ENCODE measurements around the gene CCL4L2.
"Not testable (repeated sequence)": the region's sequence is repeated elsewhere in the genome, so short reads cannot be mapped to it uniquely, and the experiment has no call there.

The CCL4L2 gene

DNA sequence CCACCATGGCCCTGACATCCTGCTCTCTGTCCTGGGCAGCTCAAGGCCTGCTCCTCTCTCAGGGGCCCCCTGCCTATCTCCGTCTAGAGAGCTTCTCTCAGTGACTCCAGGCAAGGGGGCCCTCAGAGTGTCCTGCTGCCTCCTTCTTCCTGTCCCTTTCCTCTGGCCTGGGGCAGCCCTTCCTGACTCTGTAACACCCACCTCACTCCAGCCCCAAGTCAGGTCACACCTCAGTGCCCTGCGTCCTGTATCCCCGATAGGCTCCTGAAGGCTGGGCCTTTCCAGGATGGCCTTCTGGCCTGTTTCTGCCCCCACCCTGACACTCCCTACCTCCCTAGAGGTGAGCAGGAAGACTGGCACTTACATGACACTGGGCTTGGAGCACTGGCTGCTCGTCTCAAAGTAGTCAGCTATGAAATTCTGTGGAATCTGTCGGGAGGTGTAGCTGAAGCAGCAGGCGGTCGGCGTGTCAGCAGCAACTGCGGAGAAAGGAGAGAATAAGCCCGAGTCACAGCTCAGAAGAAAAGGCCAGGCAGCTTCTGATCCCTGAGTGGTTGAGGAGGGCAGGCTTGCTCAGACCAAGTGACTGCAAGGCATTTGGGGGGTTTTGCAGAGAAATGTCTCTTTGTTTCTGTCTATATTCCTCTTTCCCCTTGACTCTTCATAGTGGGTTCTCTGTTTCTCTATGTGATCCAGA, 15.3 kb upstream of the CCL4L2 start:
- no peak for DNase-seq (ENCODE audit: low read depth in 2 of 2)

DNA sequence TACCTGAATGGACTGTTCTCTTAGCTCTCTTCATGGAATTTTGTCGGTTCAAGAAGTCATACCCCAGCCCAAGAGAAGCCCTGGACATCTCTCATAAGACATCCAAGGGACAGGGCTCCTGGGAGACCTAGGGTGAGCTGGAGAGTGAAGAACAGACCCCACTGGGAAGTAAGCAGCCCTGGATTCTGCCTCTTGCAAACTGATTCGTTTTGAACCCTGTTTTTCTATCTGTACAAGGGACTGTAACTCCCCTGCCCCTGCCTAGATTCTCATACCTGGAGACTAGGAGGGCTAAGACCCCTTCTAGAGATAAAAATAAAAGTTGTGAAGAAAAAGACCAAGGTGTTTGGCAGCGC, 14.8 kb upstream of the CCL4L2 start:
- DNase-seq (ENCODE audit: low read depth in 2 of 2): no peak

- DNase-seq (ENCODE audit: low read depth in 2 of 2): no peak
Observed at GRCh38 chr17:36197387-36197703, 13.5 kb upstream of the CCL4L2 start.

GRCh38 chr17:36198831-36199465, 11.9 kb upstream of the CCL4L2 start:
- no peak for DNase-seq (ENCODE audit: low read depth in 2 of 2)

DNA sequence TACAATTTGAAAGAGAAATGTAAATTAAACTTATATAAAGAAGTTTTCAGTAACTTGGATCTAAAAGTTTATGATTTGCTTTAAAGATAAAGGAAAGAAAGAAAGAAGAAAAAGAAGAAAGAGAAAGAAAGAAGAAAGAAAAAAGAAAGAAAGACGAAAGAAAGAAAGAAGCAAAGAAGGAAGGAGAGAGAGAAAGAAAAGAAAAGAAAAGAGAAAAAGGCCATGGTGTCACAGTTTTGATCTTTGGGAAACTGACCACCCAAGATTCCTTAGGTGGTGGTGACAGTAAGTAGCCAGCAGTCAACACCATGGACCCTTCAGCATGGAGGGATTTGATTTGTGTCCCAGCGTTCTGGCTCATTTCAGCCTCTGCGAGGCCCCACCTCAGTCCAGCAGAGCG, 9.8 kb upstream of the CCL4L2 start:
- DNase-seq (ENCODE audit: low read depth in 2 of 2): not testable (repeated sequence)

- not testable (repeated sequence) for DNase-seq (ENCODE audit: low read depth in 2 of 2)
Observed at GRCh38 chr17:36201506-36201905, 9.4 kb upstream of the CCL4L2 start.

DNA sequence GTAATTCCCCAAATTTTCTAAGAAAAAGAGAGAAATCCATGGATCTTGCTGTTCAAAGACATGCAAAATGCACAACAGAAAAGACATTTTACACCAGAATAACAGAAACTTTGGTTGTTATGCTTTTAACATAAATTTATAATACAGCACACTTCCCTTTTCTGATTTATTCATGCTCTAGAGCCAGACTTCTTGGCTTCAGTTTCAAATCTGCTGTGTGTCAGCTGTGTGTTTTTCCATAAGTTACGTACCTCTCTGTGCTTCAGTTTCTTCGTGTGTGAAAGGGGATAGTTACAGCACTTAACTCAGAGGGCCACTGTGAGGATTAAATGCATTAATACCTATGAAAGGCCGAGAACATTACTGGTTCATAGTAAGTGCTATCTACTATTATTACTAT, 7.5 kb upstream of the CCL4L2 start:
- DNase-seq (ENCODE audit: low read depth in 2 of 2): no peak

GRCh38 chr17:36204724-36205500, 6.0 kb upstream of the CCL4L2 start:
- no peak for DNase-seq (ENCODE audit: low read depth in 2 of 2)

GRCh38 chr17:36205637-36206485, 5.0 kb upstream of the CCL4L2 start:
- DNase-seq (ENCODE audit: low read depth in 2 of 2): no peak

GRCh38 chr17:36206486-36206821, 4.4 kb upstream of the CCL4L2 start:
- DNase-seq (ENCODE audit: low read depth in 2 of 2): not testable (repeated sequence)

DNA sequence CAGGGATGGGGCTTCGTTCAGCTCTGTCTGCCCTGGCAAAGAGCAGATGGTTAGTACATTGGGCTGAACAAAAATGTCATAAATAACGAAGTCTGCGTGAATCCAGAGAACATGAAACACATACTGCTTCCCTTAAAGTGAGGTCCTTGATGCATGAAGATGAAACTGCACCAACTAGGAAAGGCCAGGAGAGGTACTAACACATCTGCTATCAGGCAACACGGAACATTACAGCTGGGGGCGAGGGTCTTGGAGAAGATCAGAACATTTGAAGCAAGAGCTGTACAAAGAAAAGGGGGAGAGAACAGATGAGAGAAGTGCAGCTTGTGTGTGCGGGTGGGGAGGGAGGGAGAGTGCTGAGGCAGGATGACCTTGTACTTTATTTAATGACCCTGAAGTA, 3.5 kb upstream of the CCL4L2 start:
- DNase-seq (ENCODE audit: low read depth in 2 of 2): not testable (repeated sequence)

DNA sequence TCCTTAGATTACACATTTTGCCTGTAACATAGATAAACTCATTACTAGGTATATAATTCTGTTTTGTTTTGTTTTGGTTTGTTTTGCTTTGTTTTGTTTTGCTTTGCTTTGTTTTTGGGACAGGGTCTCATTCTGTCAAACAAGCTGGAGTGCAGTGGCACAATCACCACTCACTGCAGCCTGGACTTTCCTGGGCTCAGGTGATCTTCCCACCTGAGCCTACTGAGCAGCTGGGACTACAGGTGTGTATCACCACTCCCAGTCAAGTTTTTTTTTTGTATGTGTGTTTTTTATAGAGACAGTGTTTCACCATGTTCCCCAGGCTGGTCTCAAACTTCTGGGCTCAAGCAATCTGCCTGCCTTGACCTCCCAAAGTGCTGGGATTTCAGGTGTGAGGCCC, 1.3 kb upstream of the CCL4L2 start:
- no peak for DNase-seq (ENCODE audit: low read depth in 2 of 2)

DNA sequence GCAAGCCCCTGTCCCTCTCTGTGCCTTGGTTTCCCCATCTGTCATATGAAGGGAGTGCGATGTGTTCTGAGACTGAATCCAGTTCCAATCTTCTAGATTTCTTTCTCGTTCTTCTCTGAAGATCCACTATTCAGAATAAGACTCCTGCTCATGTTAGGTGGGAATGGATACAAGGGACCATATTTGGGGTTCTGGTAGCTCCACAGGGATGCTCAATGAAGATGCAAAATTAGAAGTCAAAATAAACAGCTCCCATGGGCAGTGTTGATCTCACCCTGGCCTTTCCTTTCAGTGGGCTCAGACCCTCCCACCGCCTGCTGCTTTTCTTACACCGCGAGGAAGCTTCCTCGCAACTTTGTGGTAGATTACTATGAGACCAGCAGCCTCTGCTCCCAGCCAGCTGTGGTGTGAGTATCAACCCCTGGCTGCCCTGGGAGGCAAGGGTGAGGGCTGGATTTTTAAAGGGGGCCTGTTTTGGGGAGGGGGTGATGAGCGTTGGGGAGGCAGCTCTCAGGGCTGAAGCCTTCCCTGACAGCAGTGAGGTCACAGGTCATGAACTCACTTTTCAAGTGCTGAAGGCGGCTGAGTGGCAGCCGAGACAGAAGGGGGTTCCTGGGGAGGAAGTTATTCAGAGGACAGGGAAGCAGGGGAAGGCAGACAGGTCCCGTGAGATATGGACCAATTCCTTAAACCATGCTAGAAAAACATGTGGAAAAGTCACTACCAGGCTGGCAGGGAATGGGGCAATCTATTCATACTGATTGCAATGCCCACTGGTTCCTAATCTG, 815 bp downstream of the CCL4L2 start:
- not testable (repeated sequence) for DNase-seq (ENCODE audit: low read depth in 2 of 2)

- no peak for DNase-seq (ENCODE audit: low read depth in 2 of 2)
Observed at GRCh38 chr17:36212272-36212605, 1.4 kb downstream of the CCL4L2 start.

GRCh38 chr17:36212966-36213365, 2.1 kb downstream of the CCL4L2 start:
- DNase-seq (ENCODE audit: low read depth in 2 of 2): no peak

DNA sequence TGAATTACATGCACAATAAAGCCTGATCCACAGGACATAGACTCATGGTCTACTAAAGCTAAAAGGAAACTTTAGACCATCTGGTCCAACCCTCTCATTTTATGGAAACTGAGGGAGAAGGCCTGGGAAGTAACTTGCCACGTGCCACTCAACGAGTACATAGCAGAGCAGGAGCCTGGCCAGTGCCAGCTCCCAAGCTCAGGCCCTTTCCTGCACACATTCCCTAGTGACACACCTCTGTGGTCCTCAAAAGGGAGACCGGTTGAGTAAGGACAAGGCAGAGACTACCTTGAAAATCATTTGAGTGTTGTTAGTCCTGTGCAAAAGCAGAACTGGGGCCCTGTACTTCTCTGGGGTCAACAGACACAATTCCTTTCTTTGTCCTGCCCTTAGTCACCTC, 2.8 kb downstream of the CCL4L2 start:
- DNase-seq (ENCODE audit: low read depth in 2 of 2): no peak

GRCh38 chr17:36214918-36215317, 4.1 kb downstream of the CCL4L2 start:
- no peak for DNase-seq (ENCODE audit: low read depth in 2 of 2)

- DNase-seq (ENCODE audit: low read depth in 2 of 2): not testable (repeated sequence)
Observed at GRCh38 chr17:36215406-36216308, 4.8 kb downstream of the CCL4L2 start.

DNA sequence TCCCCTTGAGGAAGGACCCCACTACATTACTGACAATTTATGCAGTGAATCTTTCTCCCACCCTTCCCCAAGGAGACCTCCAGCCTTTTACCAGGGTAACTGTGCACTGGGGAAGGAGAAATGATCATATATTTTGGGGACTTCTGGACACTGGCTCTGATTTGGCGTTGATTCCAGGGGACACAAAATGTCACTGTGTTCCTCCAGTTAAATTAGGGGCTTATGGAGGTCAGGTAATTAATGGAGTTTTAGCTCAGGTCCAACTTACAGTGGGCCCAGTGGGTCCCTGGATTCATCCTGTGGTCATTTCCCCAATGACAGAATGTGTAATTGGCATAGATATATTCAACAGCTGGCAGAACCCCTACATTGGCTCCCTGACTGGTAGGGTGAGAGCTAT, 8.7 kb downstream of the CCL4L2 start:
- not testable (repeated sequence) for DNase-seq (ENCODE audit: low read depth in 2 of 2)

DNA sequence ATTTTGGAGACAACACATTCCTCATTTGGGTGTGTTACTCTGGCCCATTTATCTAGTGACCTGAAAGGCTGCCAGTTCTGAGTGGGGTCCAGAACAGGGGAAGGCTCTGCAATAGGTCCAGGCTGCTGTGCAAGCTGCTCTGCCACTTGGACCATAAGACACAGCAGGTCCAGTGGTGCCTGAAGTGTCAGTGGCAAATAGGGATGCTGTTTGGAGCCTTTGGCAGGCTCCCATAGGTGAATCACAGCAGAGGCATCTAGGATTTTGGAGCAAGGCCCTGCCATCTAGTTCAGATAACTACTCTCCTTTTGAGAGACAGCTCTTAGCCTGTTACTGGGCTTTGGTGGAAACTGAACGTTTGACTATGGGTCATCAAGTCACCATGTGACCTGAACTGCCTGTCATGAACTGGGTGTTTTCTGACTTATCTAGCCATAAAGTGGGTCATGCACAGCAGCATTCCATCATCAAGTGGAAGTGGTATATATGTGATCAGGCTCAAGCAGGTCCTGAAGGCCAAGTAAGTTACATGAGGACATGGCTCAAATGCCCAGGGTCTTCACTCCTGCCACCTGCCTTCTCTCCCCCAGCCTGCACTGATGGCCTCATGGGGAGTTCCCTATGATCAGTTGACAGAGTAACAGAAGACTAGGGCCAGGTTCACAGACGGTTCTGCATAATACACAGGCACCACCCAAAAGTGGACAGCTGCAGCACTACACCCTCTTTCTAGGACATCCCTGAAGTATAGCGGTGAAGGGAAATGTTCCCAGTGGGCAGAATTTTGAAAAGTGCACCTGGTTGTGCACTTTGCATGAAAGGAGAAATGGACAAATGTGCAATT, 10.1 kb downstream of the CCL4L2 start:
- not testable (repeated sequence) for DNase-seq (ENCODE audit: low read depth in 2 of 2)

All from stimulated activated CD8-positive, alpha-beta memory T cell treated with anti-CD3 and anti-CD28 coated beads, Interleukin-2, amount 100 ng/mL, for 1 hour (primary cell).